DMS 273 (cell line): ENCODE data around the gene GALNT18.
A peak's percentile ranks its signal among the peaks of the same experiment; 100 is the strongest.

ENCODE experiments used
- DNase-seq: peaks from one replicate; lab custom pipeline; 2025; ENCODE audit not compliant: unreplicated experiment; lab: John Stamatoyannopoulos, UW

GALNT18 gene

DNA sequence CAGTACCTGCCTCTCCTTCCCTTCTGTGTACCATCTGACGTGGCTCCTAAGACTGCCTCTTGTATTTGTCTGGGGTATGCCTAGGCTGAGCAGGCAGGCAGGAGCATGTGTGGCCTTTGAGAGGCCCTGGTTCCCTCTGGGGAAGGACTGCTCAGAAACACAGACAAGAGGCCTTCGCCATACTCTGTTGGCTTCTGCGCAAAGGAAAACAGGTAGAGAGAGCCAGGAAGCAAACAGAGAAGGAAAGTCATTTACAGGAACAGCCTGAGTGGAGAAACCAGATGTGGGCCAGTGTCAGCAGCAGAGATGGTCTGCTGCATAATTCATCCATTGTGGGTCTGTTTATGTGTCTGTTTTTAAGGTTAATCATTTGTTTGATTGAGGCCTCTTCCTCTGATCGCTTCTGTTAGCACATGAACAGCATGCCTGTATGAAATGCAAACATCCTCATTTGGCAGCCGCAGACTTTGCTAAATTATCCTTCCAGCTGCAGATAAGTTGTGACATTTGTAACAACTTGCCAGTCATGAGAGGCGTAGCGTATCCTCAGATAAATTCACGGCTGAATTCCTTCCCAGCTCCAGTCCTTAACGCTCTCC lies 119.4 kb downstream of the GALNT18 start:
- DNase-seq = no peak

DNA sequence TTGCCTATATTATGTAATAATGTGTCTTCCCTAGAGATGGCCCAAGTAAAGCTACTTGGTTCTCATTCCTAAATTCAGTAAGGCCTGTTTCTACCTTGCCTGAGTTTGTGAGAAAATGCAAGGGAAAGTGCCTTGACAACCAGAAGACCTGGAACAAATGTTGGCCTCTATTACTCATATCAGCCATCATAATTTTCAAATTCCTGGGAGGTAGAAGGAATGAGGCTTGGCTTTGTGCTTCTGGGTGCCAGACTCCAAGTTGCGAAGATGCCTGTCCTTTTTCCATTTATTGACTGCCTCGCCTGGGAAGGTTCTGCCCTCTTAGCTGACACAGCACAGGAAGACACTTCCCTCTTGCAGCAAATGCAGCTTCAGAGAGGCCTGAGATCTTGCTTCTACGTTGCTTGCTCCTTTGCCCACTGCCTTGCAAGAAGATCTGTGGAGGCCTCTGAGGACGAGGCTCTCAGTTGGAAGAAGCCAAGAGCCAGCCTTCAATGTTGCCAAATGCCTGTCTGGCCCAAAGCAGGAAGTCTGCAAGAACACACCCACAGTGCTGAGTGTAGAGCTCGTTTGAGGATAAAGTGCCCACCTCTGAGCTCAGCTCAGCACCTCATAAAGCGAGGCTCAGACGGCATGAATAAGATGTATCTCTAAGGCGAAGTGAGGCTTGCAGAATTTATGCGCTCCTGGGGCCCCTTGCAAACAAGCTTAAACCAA lies 120.1 kb downstream of the GALNT18 start:
- DNase-seq = no peak

DNA sequence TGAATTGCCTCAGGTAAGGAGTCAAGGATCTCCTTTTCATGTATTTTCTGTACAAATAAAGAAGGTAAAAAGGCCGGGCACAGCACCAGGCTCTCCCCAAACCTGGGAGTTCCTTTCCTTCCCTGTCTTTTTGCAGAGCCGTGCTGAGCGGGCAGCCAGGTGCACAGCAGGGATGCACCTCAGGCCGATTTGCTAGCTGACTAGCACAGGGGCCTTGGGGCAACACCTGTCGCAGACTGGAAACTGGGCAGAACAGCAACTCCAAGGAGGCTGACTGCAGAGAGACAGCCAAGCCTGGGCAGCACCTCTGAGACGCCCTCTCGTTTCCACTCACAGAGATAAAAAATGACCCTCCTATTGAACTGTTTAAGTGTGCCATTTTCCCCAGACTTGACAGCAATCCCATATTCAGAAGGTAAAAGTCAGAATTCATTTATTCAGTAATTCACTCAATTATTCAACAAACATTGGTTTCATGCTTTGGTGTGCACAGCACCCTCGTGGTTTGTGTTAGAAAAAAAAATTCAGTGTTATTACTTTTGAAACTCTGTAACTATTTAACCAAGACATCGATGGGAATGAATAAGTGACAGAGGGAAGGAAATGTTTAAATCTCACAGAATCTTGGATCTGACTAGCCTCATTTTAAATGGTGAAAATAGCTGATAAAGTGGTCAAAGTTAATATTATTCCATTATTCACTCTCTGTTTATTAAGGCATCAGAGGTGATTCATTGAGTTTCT lies 120.9 kb downstream of the GALNT18 start:
- DNase-seq = no peak

DNA sequence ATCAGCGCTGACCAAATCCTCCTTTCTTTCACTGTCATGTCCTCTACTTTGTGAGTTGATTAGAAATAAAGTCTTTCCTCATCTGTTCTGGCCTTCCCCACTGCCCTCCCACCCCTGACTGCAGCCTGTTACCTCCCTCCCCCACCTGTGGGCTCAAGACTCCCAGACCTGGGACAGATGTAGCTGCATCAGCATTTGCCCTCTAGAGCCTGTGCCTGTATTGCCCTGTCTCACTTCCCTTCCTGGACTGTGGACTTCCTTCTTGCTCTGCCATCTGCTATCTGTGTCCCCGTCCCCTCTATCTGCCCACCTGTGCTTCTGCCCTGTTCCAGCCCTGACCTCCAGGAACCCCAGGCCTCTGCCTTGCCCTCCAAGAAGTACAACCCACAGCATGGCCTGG lies 122.5 kb downstream of the GALNT18 start:
- DNase-seq = no peak

DNA sequence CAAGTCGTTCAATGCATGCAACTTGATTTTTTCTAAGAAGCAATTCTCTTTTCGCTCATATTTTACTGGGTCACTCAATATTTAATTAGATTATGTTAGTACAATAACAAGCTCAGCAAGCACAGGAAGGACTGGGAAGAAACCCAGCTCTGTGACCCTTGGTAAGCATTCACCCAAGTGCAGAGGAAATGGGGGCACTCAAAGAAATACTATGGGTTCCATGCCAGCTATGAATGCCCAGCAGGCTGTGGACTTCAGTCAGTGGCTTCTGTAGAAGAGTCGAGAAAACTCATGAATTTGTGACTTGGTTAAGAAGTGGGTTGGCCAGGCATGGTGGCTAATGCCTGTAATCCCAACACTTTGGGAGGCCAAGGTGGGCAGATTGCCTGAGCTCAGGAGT lies 123.6 kb downstream of the GALNT18 start:
- no peak for DNase-seq

DNA sequence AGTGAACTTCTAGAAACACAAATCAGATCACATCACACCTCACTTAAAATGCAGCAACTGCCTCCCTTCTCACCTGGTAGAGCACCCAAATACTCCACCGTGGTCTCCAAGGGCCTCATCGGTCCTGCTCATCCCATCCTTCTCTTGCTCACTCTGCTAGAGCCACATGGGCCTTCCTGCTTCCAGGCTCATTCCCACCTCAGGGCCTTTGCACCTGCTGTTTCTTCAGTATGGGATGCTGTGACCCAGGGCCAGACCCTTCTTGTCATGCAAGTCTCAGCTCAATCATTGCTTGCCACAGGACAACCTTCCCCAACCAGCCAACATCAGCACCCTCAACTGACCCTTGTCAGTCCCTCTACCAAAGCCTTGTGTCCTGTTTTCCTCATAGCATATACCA lies 124.9 kb downstream of the GALNT18 start:
- DNase-seq = no peak

DNA sequence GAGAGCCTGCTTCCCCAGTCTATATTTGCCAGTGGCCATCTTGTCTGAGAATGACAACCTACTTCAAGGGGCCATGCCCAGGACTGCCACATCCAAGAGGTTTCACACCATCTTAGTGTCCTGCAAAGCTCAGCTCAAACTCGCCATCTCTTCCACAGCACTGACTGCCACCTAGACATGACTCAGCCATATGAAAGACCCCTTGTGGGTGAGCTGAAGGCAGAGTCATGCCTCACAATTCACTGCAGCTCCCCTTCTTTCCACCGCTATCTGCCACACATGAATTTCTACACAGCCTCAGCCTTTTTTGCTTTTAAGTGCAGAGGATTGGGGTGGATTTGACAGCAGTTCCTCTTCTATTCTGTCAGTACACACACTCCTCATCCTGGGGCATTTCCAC lies 127.5 kb downstream of the GALNT18 start:
- no peak for DNase-seq

DNA sequence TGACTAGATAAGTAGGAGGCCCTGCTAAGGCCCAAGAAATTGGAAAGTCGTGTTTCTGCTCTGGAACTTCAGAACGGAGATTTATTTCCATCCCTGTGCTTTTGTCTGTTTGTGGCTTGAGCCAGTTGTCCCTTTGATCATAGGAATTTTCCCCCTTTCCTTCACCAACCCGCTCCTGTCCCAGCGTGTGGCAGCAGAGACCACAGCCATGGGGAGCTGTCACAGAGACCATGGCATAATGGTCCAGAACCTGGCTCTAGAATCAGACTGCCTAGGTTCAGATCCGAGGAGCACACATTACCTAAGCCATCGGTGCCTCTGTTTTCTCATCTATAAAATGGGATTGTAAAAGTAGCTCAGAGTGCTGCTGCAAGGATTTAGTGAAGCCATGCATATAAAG lies 128.1 kb downstream of the GALNT18 start:
- no peak for DNase-seq

DNA sequence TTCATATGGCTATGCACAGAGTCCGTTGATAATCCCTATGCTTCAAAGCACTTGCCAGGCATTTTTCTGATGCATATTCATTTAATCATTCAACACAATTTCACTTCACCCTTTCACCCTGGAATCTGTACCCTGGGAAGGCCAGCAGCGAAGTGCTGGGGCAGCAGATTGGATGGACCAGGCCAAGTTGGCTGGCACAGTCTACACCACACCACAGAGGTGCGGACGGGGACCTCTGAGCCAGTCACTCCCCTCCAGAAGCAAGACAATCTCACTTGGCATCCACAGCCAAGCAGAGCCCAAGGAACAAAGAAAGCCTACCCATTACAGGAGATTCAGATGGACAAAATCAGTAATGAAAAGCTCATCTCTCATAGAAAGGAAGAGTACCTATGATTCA lies 130.2 kb downstream of the GALNT18 start:
- no peak for DNase-seq

DNA sequence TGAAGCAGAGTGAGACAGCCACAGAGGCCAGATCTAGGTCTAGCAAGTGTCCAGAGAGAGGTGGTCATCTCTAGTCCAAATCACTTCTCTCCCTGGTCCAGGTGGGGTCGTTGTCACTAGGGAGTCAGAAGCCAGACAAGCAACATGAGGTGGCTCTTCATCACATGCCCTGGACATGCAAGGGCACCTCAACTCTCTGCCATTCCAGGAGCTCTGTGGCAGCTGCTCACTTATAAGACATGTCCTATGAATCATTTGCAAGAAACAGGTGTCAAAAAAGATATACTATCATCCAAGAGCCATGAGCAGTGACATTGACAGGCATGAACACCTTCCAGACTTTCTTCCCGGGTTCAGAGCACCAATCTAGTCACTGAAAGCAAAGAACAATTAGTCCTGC lies 130.8 kb downstream of the GALNT18 start:
- DNase-seq = no peak

DNA sequence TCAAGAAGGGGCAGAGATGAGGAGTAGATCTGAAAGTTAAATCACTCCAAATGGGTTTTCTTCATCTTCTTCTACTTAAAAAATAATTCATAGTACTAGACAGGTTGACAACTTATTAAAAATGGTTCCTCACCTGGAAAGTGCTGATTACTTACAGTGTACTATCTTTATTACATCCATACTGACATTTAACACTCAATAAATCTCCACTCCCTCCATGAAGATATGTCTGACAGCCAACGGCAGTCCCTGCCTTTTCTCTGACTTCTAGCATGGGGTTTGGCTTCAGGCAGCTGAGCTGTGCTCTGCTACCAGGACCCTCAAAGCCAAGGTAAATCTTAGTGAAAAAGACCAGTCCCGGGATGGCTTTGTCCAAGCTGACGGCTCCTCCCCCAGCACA lies 135.4 kb downstream of the GALNT18 start:
- no peak for DNase-seq

DNA sequence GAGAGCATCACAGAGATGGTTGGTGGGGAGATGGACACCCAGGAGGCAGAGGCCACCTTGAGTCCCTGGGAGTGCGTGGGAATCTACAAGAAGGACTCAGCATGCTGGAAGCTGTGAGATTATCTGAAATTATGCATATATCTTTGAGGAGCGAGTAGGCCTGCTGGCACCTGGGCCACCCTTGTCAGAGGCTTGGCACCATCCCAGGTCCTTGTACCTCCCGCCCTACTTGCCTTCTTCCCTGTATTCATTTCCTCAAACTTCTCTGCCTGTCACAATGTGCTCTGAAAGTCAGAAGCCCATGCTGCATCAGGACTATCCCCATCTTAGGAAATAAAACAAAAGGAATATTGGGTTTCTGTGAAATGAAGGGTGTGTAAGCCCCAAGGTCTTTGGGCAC lies 135.8 kb downstream of the GALNT18 start:
- no peak for DNase-seq

DNA sequence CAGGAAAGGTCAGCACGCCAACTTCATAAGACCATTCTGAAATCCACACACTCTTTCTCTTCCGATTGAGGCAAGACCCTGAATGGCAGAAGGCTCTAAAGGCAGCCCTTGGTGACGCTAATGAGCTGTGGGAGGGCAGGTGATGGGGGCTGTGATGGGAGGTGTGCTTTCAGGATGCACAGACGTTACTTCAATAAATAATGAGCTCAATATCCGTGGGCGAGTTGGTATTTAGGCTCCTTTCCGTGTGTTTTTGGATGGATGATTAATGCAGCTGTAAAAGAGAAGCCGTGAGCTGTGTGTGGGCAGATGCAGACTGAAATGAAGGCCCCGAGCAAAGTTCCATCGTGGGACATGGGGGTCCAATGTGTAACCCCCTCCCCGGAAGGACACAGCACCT lies 138.2 kb downstream of the GALNT18 start:
- DNase-seq = no peak

DNA sequence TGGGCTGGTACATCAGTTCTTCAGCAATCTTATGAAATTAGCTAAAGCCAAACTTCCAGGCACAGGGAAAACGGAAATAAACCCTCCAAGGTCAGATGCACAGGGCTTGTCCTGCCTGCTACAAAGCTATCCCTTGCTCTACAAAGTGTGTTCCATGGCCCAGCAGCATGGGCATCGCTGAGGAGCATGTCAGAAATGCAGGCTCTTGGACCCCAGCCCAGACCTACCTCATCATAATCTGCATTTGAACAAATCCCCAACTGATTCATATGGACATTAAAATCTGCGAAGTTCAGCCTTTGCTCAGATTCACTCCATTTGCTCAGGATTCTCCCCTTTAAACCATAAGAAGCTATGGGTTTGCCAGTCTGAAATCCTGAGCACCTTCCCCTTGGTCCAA lies 139.1 kb downstream of the GALNT18 start:
- no peak for DNase-seq

DNA sequence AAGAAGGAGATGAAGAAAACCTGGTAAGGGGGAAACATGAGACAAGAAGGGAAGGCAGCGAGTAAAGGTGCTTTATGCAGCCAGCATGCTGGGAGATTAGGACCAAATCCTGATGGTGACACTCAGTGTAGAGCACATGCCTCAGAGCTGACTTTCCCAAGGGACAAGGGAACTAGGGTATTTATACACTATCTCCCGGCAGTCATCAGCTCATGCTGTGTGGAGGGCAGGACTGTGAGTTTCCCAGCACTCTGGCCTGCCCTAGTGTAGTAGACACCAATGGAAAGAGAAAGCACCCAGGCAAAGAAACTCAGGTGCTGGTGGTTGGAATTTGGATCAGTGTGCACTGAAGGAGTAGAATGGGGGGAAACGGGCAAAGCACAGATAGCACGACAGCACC lies 140.4 kb downstream of the GALNT18 start:
- DNase-seq = no peak

DNA sequence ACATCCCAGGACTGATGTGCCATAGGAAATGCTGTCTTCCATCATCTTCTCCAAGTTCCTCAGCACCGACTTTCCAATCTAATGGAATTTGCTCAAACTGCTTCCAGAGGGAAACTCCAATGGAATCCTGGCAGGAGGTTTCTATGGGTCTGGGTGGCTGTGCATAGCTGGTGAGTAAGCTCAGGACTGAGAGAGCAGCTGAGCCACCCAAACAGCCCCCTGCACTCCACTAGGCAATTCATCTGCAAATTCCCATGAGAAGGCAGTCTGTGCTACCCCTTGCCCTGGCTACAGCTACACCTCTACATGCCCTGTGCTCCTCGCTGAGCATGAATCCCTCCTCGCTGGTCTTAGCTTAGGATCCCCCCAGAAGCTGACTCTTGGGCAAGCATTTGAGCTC lies 140.8 kb downstream of the GALNT18 start:
- DNase-seq = no peak

DNA sequence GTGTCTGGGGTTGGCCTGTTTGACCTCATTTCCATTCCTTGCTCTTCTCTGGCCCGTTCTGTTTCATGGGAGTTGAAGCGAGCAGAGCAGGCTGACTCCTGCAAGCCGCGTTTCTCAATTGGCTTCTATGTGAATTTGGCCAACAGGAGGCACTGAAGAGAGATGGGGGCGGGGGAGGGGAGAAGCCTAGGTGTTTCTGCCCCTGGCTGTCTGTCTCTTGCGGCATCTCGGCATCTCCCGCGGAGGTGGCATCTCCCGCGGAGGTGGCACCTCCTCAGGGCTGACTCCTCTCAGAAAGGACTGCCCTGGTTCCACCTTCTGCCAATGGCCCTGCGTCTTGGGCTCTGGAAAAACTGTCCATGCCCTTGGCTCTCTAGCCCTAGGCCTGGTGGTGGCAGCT lies 143.1 kb downstream of the GALNT18 start:
- DNase-seq = peak; percentile 10

DNA sequence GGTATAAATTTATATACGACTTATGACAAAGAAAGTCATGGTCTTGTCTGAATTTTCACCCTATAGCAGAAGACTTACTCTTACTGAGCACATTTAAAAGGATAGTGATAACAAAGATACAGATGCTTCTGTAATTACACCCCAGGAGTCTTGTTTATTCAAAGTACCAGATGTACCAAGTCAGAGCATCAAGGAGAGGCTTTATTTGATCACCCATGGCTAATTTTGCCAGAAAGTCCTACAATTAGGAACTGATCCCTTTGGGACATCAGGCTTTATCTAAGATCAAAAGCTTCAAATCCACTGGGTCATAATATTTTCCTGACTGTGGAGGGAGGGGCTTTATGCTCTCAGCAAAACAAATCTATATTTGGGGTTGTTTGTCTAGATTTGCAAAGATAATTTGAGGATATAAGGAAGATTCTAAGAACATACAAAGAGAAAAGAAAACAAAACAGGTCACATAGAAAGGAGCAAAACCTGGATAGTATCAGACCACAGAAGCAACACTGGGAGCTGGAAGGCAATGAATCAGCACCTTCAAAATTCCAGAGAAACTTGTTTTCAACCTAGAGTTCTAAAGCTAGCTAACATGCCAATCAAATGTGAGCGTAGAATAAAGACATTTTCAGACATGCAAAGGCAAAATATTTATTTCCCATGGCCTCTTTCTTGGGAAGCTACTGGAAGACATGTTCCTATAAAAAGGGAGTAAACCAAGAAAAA lies 143.9 kb downstream of the GALNT18 start:
- peak; percentile 32 for DNase-seq

DNA sequence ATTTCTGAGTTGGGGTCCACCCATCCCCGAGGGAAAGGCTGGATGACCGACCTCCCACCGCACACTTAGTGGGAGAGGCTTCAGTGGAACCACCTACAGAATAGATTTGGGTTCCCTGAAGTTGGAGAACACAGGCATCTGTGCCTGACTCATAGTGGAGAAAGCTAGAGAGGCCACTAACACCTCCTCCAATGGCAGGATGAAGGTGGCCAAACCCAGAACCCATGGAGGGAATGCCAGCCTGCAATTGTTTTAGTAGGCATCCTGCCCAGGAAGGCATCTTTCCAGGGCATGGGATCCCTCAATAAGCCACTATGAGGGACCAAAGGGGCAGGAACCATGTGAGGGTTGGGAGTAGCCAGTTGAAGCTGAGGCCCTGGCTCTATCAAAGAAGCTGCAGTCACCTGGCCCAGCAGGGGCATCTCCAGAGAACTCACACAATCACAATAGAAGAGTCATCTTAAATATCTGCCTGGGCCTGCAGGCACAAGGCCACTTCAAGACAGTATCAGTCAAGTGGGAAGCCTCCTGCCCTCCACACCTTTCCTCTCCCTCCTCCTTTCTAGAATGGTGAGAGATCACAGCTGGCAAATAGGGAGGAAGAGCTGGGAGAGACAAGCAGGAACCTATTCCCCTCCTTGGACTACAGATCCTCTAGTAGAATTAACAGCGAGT lies 144.7 kb downstream of the GALNT18 start:
- DNase-seq = no peak

DNA sequence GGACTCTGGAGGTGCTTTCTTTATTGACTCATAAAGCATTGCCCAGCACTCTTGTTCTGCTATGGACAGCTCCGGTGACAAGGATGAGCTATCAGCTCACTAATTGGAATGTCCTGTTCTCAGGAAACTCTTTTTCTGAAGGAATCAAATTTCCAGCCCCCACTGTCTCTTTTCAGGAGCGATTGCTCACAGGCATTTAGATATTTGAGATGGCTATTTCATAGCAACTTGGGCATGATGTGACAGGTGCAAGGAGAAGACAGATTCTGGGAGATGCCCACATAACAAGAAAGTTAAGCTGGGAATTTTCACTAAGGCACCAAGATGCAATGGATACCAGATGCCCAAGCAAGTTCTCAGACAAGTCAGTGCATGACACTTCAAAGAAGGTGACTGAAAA lies 145.3 kb downstream of the GALNT18 start:
- no peak for DNase-seq

DNA sequence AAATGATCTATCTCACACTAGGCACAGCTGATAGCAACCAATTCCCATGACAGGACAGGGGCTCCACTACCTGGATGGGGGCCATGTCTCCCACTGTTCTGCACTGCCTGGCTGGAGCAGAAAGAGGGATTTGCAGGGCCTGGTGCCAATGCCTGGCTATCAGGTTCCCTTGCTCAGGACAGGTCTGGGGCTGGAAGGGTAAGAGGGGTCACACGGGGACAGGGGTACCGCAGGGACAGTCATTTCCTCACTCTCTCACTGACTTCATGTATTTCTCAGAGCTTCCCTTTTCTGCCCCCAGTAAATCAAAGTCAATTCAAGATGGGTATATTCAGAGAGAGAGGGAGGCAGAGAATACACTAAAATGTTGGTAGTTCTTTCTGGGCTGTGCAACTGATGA lies 149.7 kb downstream of the GALNT18 start:
- DNase-seq = no peak
